HepG2 (cell line): ENCODE data around the gene UBE2G2. TPM values are rescaled to one million over a fixed set of nuclear protein-coding genes. Genes with fewer than 3 reads are reported as not detected.
A peak's percentile ranks its signal among the peaks of the same experiment; 100 is the strongest.

ENCODE experiments used
- ATAC-seq: fragments of 200-7000 bp; cut with Tn5 transposase; 3 replicates; pipeline ENCODE4 v1.9.1; 2020; ENCODE audit warnings: mild to moderate bottlenecking, moderate library complexity
- BruUV-seq: library from RNA; stranded (reverse); fragments of 400-500 nt; replicated peaks from 2 replicates; lab custom pipeline; 2021; lab: Mats Ljungman, UMichigan
- CTCF ChIA-PET: fragments of 300-600 bp; formaldehyde crosslinking; extraction: SDS; loops from one replicate; lab custom pipeline; 2021; ENCODE audit warnings: low total read pairs, inconsistent platforms, low intra/inter-chr PET ratio; lab: Yijun Ruan, JAX
- POLR2A ChIA-PET: fragments of 350-600 bp; sonication (Branson Sonifier 250); formaldehyde crosslinking; loops from one replicate; lab custom pipeline; 2020; ENCODE audit warnings: antibody characterized with exemption, inconsistent platforms; lab: Yijun Ruan, JAX
- DNase-seq: peaks from one replicate; pipeline ENCODE4 v3.0.0-alpha.2; 2015; ENCODE audit warnings: low spot score
- FAIRE-seq: peaks from 3 replicates; lab custom pipeline; 2011; peaks lifted over from hg19 to GRCh38; lab: Jason Lieb, UNC
- H2AFZ ChIP-seq: one replicate; pipeline ENCODE4 v1.6.1; 2011; ENCODE audit warnings: low read length, inconsistent platforms
- H3K27ac ChIP-seq: fragments of 300-600 bp; 3 replicates; pipeline ENCODE4 v1.8.0; 2011; ENCODE audit warnings: mixed run types, mild to moderate bottlenecking, mixed read lengths, low read length, inconsistent platforms; ENCODE audit not compliant: insufficient read depth; ENCODE audit errors: extremely low read length
- H3K27me3 ChIP-seq, 2 experiments: fragments of 200-600 bp in 1 of 2; 2 replicates in 1 of 2; 3 replicates in 1 of 2; pipeline versions ENCODE4 v1.6.0 to v1.8.0; 2011; ENCODE audit warnings: low read length in 2 of 2, mild to moderate bottlenecking in 2 of 2, moderate library complexity in 2 of 2, inconsistent platforms in 1 of 2; ENCODE audit not compliant: insufficient read depth in 2 of 2, control insufficient read depth in 1 of 2
- H3K36me3 ChIP-seq, 2 experiments: fragments of 200-600 bp in 1 of 2; replicated peaks in 1 of 2; 2 replicates in 1 of 2; 3 replicates in 1 of 2; pipeline versions ENCODE4 v1.5.1 to v1.8.0; 2011; ENCODE audit warnings: low read length in 2 of 2, inconsistent platforms in 1 of 2; ENCODE audit not compliant: insufficient read depth in 2 of 2, control insufficient read depth in 1 of 2
- H3K4me1 ChIP-seq: 2 replicates; pipeline ENCODE4 v1.5.1; 2012; ENCODE audit warnings: low read length, inconsistent platforms; ENCODE audit not compliant: insufficient read depth
- H3K4me2 ChIP-seq: 2 replicates; pipeline ENCODE4 v1.6.0; 2011; ENCODE audit warnings: low read depth, low read length, inconsistent platforms
- H3K4me3 ChIP-seq, 3 experiments: fragments of 200-600 bp in 1 of 3; sonication (generic), shearing (Covaris generic) in 1 of 3; replicated peaks in 1 of 3; 2 replicates each; pipeline ENCODE4 v1.5.1; 2011 to 2016; ENCODE audit warnings: low read length in 3 of 3, inconsistent platforms in 2 of 3, low read depth in 2 of 3, mild to moderate bottlenecking in 2 of 3, control low read depth in 1 of 3, mixed read lengths in 1 of 3; ENCODE audit not compliant: insufficient read depth in 1 of 3
- H3K79me2 ChIP-seq: one replicate; pipeline ENCODE4 v1.6.1; 2011; ENCODE audit warnings: low read length, inconsistent platforms; ENCODE audit not compliant: insufficient read depth
- H3K9ac ChIP-seq: 2 replicates; pipeline ENCODE4 v1.6.0; 2011; ENCODE audit warnings: mild to moderate bottlenecking, low read depth, low read length, inconsistent platforms; ENCODE audit not compliant: insufficient read depth
- H3K9me3 ChIP-seq: 2 replicates; pipeline ENCODE4 v1.5.1; 2012; ENCODE audit warnings: mild to moderate bottlenecking, low read length
- H4K20me1 ChIP-seq: 2 replicates; pipeline ENCODE4 v1.6.0; 2011; ENCODE audit warnings: inconsistent platforms, mild to moderate bottlenecking, low read length, moderate library complexity; ENCODE audit not compliant: insufficient read depth
- ADNP ChIP-seq: sonication (generic); formaldehyde crosslinking; IDR thresholded peaks from 2 replicates; pipeline ENCODE4 v1.4.0; 2020; ENCODE audit warnings: missing genetic modification reagents
- HDAC1 ChIP-seq: sonication (generic); formaldehyde crosslinking; IDR thresholded peaks from 2 replicates; pipeline ENCODE4 v1.5.1; 2020; ENCODE audit warnings: mild to moderate bottlenecking, missing genetic modification reagents
- KLF9 ChIP-seq: IDR thresholded peaks from 2 replicates; pipeline ENCODE4 v1.6.1; 2016; ENCODE audit warnings: low read depth
- MYC ChIP-seq: sonication (generic); formaldehyde crosslinking; IDR thresholded peaks from 2 replicates; pipeline ENCODE4 v1.9.0; 2021; ENCODE audit warnings: missing genetic modification reagents, borderline replicate concordance
- RFXAP ChIP-seq: sonication (generic); formaldehyde crosslinking; IDR thresholded peaks from 2 replicates; pipeline ENCODE4 v1.4.0; 2020; ENCODE audit warnings: missing genetic modification reagents, borderline replicate concordance
- SP140L ChIP-seq: sonication (generic); formaldehyde crosslinking; IDR thresholded peaks from 2 replicates; pipeline ENCODE4 v1.4.0; 2020; ENCODE audit warnings: missing genetic modification reagents, borderline replicate concordance
- SP2 ChIP-seq: sonication (generic); formaldehyde crosslinking; IDR thresholded peaks from 2 replicates; pipeline ENCODE4 v1.5.1; 2020; ENCODE audit warnings: mild to moderate bottlenecking, missing genetic modification reagents
- SRSF9 ChIP-seq: fragments of 200-400 bp; formaldehyde crosslinking; IDR thresholded peaks from 2 replicates; pipeline ENCODE4 v1.6.1; 2018; ENCODE audit warnings: borderline replicate concordance, mild to moderate bottlenecking, low read depth, low read length; ENCODE audit not compliant: insufficient read depth, poor library complexity, severe bottlenecking
- TAF15 ChIP-seq: fragments of 200-400 bp; formaldehyde crosslinking; IDR thresholded peaks from one replicate; pipeline ENCODE4 v1.6.1; 2018; ENCODE audit warnings: mild to moderate bottlenecking, low read depth, low read length; ENCODE audit not compliant: poor library complexity, severe bottlenecking
- TOPORS ChIP-seq: sonication (generic); formaldehyde crosslinking; IDR thresholded peaks from 2 replicates; pipeline ENCODE4 v1.8.0; 2023; ENCODE audit warnings: mild to moderate bottlenecking, missing genetic modification reagents
- ZBTB1 ChIP-seq: sonication (generic); formaldehyde crosslinking; IDR thresholded peaks from 2 replicates; pipeline ENCODE4 v1.4.0; 2020; ENCODE audit warnings: missing genetic modification reagents, borderline replicate concordance
- ZFX ChIP-seq: sonication (generic); formaldehyde crosslinking; IDR thresholded peaks from 2 replicates; pipeline ENCODE4 v1.4.0; 2020; ENCODE audit warnings: mild to moderate bottlenecking, low read depth, missing genetic modification reagents, moderate library complexity
- ZNF264 ChIP-seq: sonication (generic); formaldehyde crosslinking; IDR thresholded peaks from 2 replicates; pipeline ENCODE4 v1.4.0; 2020; ENCODE audit warnings: missing genetic modification reagents
- ZNF567 ChIP-seq: sonication (generic); formaldehyde crosslinking; IDR thresholded peaks from 2 replicates; pipeline ENCODE4 v1.8.1; 2023; ENCODE audit warnings: mild to moderate bottlenecking, missing genetic modification reagents, borderline replicate concordance
- ZNF614 ChIP-seq: IDR thresholded peaks from 2 replicates; pipeline ENCODE4 v1.6.1; 2018; ENCODE audit warnings: missing biosample characterization, missing genetic modification reagents, inconsistent platforms, borderline replicate concordance
- whole genome bisulfite sequencing: methylation state at CpG from one replicate; pipeline ENCODE4 v1.1.6; 2017; ENCODE audit warnings: low lambda C conversion rate; 5-methylcytosine and 5-hydroxymethylcytosine counted together
- in situ Hi-C: cut with HindIII; loops from 2 replicates; pipeline ENCODE4 v1.10.0; 2017; ENCODE audit warnings: low pct_unique_long_range_greater_than_20kb; ENCODE audit not compliant: extremely low pct_ligation_motif_present
- intact Hi-C: fragments of 100-400 bp; cut with micrococcal nuclease; formaldehyde crosslinking; loops from one replicate; pipeline ENCODE4 v1.10.0; 2022; ENCODE audit not compliant: unreplicated experiment
- polyA plus RNA-seq, 8 experiments: library from polyadenylated mRNA; depleted of rRNA in 3 of 8; stranded (reverse) in 7 of 8; unstranded in 1 of 8; fragments of >200 nt; fragmentation: Illumina TruSeq in 4 of 8; extraction: Trizol in 4 of 8; gene quantifications; 2 replicates each; pipeline versions ENCODE4 v1.2.1 to v1.2.3, GENCODE V29; 2011 to 2016; ENCODE audit warnings: low read depth in 4 of 8, missing spikeins in 1 of 8, mixed read lengths in 1 of 8; ENCODE audit not compliant: insufficient read depth in 1 of 8
- total RNA-seq, 5 experiments: library from RNA; depleted of rRNA; stranded (reverse); fragments of >200 nt; fragmentation: Illumina TruSeq; extraction: Trizol; gene quantifications; 2 replicates each; pipeline ENCODE4 v1.2.3, GENCODE V29; 2016; ENCODE audit warnings: low read depth in 1 of 5
- TF ChIP-seq, protein P1 (sequence below): sonication (generic); formaldehyde crosslinking; IDR thresholded peaks from 2 replicates; pipeline ENCODE4 v1.9.0; 2021; ENCODE audit warnings: missing genetic modification reagents, borderline replicate concordance
- TF ChIP-seq, protein P2 (sequence below): sonication (generic); formaldehyde crosslinking; conservative IDR thresholded peaks from 2 replicates; pipeline ENCODE4 v1.4.0; 2020; ENCODE audit warnings: mild to moderate bottlenecking, missing genetic modification reagents, moderate library complexity

UBE2G2 gene
- total and polyA plus RNA-seq, 2 of the 13 experiments (the other 11 are each of a cell fraction or from before 2014, with no cell fraction given) = 55.4 to 92.0 TPM

DNA sequence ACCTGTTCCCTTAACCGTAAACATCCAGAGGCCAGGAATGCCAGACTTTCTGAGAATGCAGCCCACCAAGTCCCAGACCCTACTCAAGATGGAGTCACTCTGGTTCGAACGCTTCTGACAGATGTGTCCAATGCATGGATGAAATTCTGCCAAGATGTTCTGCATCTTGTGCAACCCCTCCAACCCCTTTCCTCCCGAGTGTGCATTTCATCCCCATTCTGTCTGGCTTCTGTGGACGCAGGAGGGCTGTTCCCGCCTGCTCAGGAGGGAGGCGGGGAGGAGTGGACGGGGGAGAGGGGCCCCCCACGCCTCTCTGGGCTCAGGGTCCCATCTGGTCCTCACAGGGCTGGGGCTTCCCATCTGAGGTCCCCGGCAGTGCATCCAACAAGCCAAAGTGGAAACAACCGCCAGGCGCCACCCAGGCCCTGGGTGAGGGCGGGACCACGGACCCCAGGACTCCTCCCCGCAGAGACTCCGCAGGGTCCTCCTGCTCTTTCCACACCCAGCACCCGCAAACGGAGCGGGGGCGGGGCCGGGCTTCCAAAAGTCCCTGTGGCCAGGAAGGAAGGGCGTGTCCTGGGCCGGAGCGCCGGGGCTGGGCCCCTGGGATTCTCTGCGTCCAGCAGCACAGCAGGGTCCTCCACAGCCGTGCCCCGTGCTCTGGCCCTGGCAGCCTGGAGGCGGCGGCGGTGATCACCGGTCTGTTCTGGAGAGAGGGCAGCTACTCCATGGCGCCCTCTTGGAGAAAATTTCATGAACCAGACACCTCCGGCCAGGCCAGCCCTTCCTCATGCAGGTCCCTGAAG, 44.0 kb upstream of the UBE2G2 start:
- Histone ChIP-seq H3K36me3 (peaks cover 13 to 20% of the 10 kb centered on the region in 2 experiments), H3K4me2 (peak overlapping the region; percentile 88), H3K9me3 (no peaks in the 10 kb centered on the region), H3K27ac (no peak overlapping the region), H3K27me3 (peaks cover 1 to 37% of the 10 kb centered on the region in 2 experiments; a peak in 4 of 5 replicates), H3K79me2 (no peaks in the 10 kb centered on the region), H3K9ac (peak overlapping the region; percentile 36; the same call in 1 of the 2 replicates), H4K20me1 (peaks cover 25% of the 10 kb centered on the region; the same call in 1 of the 2 replicates), H3K4me3 (peak overlapping the region; percentile 43 to 67 (median 58)), H2AFZ (no peak overlapping the region), H3K4me1 (peaks cover 52% of the 10 kb centered on the region)
- DNase-seq = peak; percentile 76
- in situ Hi-C loops = loop anchor here (5.0 kb wide), 2 partner anchors 43 to 67 kb away; partner anchors contain the start of gene UBE2G2
- 7% methylated on average over 14 of the region's 34 CpGs for WGBS
- intact Hi-C loops = loop anchor here (1.0 to 10.0 kb wide), 3 partner anchors 27 to 69 kb away; partner anchors contain the start of gene PTTG1IP
- peak; percentile 77 for ATAC-seq
- POLR2A ChIA-PET = interaction anchor here (0.9 to 3.0 kb wide), 2 partner anchors 28 to 43 kb away, joined by 4 to 9 read pairs; partner anchors contain the start of genes PTTG1IP and UBE2G2
- BruUV-seq = no TSS peak
- no peak for FAIRE-seq
- CTCF ChIA-PET = interaction anchor here (0.9 kb wide), 1 partner anchor 45 kb away, joined by 4 read pairs; the partner anchor contains the start of gene UBE2G2
- TF ChIP-seq, protein P1, sequence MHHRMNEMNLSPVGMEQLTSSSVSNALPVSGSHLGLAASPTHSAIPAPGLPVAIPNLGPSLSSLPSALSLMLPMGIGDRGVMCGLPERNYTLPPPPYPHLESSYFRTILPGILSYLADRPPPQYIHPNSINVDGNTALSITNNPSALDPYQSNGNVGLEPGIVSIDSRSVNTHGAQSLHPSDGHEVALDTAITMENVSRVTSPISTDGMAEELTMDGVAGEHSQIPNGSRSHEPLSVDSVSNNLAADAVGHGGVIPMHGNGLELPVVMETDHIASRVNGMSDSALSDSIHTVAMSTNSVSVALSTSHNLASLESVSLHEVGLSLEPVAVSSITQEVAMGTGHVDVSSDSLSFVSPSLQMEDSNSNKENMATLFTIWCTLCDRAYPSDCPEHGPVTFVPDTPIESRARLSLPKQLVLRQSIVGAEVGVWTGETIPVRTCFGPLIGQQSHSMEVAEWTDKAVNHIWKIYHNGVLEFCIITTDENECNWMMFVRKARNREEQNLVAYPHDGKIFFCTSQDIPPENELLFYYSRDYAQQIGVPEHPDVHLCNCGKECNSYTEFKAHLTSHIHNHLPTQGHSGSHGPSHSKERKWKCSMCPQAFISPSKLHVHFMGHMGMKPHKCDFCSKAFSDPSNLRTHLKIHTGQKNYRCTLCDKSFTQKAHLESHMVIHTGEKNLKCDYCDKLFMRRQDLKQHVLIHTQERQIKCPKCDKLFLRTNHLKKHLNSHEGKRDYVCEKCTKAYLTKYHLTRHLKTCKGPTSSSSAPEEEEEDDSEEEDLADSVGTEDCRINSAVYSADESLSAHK (CRISPR knock-in tag) = no peak
- TF ChIP-seq ZNF567 (CRISPR knock-in tag) (0 out of 2 replicates have a peak, but pooled peaks have one; percentile 30), ZNF614 (CRISPR knock-in tag) (no peak), RFXAP (CRISPR knock-in tag) (no peak), ADNP (CRISPR knock-in tag) (no peak), SP2 (no peak), MYC (CRISPR knock-in tag) (peak; percentile 55; the same call in 1 of the 2 replicates), TAF15 (peak; percentile 91), KLF9 (peak; percentile 45; the same call in 1 of the 2 replicates), ZNF264 (CRISPR knock-in tag) (no peak), HDAC1 (CRISPR knock-in tag) (0 out of 2 replicates have a peak, but pooled peaks have one; percentile 47), ZFX (CRISPR knock-in tag) (peak; percentile 49), SRSF9 (no peak), SP140L (CRISPR knock-in tag) (no peak), TOPORS (no peak), ZBTB1 (CRISPR knock-in tag) (no peak)
- TF ChIP-seq, protein P2, sequence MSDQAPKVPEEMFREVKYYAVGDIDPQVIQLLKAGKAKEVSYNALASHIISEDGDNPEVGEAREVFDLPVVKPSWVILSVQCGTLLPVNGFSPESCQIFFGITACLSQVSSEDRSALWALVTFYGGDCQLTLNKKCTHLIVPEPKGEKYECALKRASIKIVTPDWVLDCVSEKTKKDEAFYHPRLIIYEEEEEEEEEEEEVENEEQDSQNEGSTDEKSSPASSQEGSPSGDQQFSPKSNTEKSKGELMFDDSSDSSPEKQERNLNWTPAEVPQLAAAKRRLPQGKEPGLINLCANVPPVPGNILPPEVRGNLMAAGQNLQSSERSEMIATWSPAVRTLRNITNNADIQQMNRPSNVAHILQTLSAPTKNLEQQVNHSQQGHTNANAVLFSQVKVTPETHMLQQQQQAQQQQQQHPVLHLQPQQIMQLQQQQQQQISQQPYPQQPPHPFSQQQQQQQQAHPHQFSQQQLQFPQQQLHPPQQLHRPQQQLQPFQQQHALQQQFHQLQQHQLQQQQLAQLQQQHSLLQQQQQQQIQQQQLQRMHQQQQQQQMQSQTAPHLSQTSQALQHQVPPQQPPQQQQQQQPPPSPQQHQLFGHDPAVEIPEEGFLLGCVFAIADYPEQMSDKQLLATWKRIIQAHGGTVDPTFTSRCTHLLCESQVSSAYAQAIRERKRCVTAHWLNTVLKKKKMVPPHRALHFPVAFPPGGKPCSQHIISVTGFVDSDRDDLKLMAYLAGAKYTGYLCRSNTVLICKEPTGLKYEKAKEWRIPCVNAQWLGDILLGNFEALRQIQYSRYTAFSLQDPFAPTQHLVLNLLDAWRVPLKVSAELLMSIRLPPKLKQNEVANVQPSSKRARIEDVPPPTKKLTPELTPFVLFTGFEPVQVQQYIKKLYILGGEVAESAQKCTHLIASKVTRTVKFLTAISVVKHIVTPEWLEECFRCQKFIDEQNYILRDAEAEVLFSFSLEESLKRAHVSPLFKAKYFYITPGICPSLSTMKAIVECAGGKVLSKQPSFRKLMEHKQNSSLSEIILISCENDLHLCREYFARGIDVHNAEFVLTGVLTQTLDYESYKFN = peak; percentile 51; the same call in 1 of the 2 replicates
